K562 (cell line): ENCODE data around the gene LYAR. TPM values are rescaled to one million over a fixed set of nuclear protein-coding genes. Genes with fewer than 3 reads are reported as not detected.

ENCODE experiments used
- ARID4B ChIP-seq: sonication (generic); formaldehyde crosslinking; IDR thresholded peaks from 2 replicates; pipeline ENCODE4 v1.8.0; 2022; ENCODE audit warnings: mild to moderate bottlenecking, missing genetic modification reagents
- CHAMP1 ChIP-seq: fragments of 450-650 bp; IDR thresholded peaks from 2 replicates; pipeline ENCODE4 v1.6.1; 2016; ENCODE audit warnings: mild to moderate bottlenecking
- CHD4 ChIP-seq: fragments of 200-600 bp; sonication (generic); IDR thresholded peaks from 3 replicates; pipeline ENCODE4 v1.6.1; 2012; ENCODE audit warnings: low read depth, mild to moderate bottlenecking, mixed read lengths, low read length, inconsistent platforms; ENCODE audit not compliant: insufficient read depth, insufficient replicate concordance, poor library complexity, severe bottlenecking
- CREB1 ChIP-seq, 2 experiments: sonication (generic) in 1 of 2; formaldehyde crosslinking in 1 of 2; IDR thresholded peaks; 2 replicates each; pipeline versions ENCODE4 v1.6.1 to v1.8.0; 2012 to 2022; ENCODE audit warnings: inconsistent platforms in 1 of 2, mild to moderate bottlenecking in 1 of 2, missing genetic modification reagents in 1 of 2, moderate library complexity in 1 of 2
- PRPF4 ChIP-seq: fragments of 200-400 bp; formaldehyde crosslinking; IDR thresholded peaks from one replicate; pipeline ENCODE4 v1.6.1; 2017; ENCODE audit warnings: low read length, low read depth, mild to moderate bottlenecking; ENCODE audit not compliant: insufficient read depth, poor library complexity, severe bottlenecking
- RHOXF2B ChIP-seq: fragments of 250-450 bp; sonication (Bioruptor Pico); conservative IDR thresholded peaks from 2 replicates; pipeline ENCODE4 v1.5.1; 2021
- SOX6 ChIP-seq: fragments of 450-650 bp; IDR thresholded peaks from 2 replicates; pipeline ENCODE4 v1.6.1; 2014; ENCODE audit warnings: mild to moderate bottlenecking
- ZFP36 ChIP-seq: fragments of 150-350 bp; IDR thresholded peaks from 2 replicates; pipeline ENCODE4 v1.6.1; 2018; ENCODE audit warnings: low read length, low read depth; ENCODE audit not compliant: partially characterized antibody
- ZNF407 ChIP-seq: fragments of 450-650 bp; IDR thresholded peaks from 2 replicates; pipeline ENCODE4 v1.6.1; 2016; ENCODE audit warnings: low read depth
- ZNF699 ChIP-seq: fragments of 250-450 bp; sonication (Bioruptor Pico); IDR thresholded peaks from 2 replicates; pipeline ENCODE4 v1.8.0; 2021; ENCODE audit warnings: mild to moderate bottlenecking, moderate library complexity; ENCODE audit not compliant: insufficient replicate concordance
- polyA plus RNA-seq, 8 experiments: library from polyadenylated mRNA; depleted of rRNA in 4 of 8; stranded (reverse) in 5 of 8; unstranded in 3 of 8; fragments of >200 nt; fragmentation: Nextera tagmentation in 2 of 8; fragmentation: Illumina TruSeq in 1 of 8; extraction: Ambion mirVana in 2 of 8; extraction: Trizol in 1 of 8; gene quantifications; 2 replicates each; pipeline versions ENCODE4 v1.2.1 to v1.2.3, GENCODE V29; 2011 to 2014; ENCODE audit warnings: inconsistent platforms in 1 of 8, missing spikeins in 1 of 8
- total RNA-seq, 7 experiments: library from RNA; depleted of rRNA in 6 of 7; stranded (reverse); fragments of >200 nt in 6 of 7; fragmentation: Illumina TruSeq in 2 of 7; extraction: Trizol in 2 of 7; gene quantifications; 2 replicates each; pipeline versions ENCODE4 v1.2.1 to v1.2.3, GENCODE V29; 2011 to 2021; ENCODE audit warnings: low replicate concordance in 1 of 7

The LYAR gene
- total and polyA plus RNA-seq, 9 of the 15 experiments (the other 6 are each of a cell fraction or from before 2014, with no cell fraction given): 28.3 to 172 (median 127) TPM

DNA sequence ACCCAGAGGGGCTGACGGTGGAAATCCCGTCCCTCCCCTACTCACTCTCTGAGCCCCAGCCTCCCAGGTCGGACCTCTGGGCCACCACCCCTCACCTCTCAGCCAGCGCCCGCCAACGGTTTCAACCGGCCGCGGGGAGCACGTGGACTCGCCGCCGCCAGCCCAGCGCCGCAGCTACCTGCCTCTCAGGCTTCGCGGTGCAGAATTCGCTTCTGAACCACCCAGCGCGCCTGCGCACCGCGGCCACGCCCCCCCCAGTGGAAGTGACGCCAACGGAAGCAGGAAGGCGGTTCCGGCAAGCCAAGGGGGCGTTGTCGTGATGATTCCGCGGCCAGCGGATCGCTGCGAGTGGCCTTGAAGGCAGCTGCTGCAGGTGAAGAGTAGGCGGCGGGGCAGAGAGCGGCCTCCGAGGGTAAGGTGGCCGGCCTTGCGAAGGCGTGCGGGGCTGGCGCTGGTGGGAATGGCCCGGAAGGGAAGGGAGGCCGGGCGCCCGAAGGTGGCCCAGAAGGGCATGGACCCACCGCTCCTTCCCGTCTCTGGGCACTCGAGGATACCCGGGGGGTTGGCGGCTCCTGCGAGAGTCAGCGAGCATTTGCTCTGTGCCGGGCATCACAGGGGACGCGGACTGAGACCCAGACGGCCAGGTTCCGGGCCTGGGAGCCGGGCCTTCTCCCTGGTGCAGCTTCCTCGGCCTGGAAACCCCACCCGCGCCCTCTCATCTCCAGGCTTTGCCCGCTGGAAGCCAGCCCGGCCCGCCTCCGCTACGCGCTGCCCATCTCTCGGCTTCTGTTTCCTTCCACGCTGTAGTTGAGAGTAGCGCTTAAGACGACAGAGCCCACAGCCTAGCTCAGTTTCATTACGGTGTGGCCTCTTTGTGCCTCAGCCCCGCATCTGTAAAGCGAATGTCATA is at the start of gene LYAR, which contains the start of gene ZBTB49 (continued):
- TF ChIP-seq ZNF407: no peak
- TF ChIP-seq PRPF4: no peak
- TF ChIP-seq ARID4B (CRISPR knock-in tag): peak; percentile 96
- peak; percentile 85 for TF ChIP-seq CREB1 (IDR thresholded peaks at IDR 0.05)
- peak; percentile 93 for TF ChIP-seq CREB1 (CRISPR knock-in tag; IDR thresholded peaks at IDR 0.05)
- TF ChIP-seq ZNF699: no peak
- no peak for TF ChIP-seq CHD4
- TF ChIP-seq SOX6: 0 out of 2 replicates have a peak, but pooled peaks have one; percentile 8
- no peak for TF ChIP-seq ZFP36
- TF ChIP-seq CHAMP1: no peak
- no peak for TF ChIP-seq RHOXF2B (CRISPR knock-in tag)
